ENCODE results near the gene CD80.

Gene CD80

GRCh38 chr3:119547227-119547626 is 12.2 kb downstream of the CD80 start:
- no peak for DNase-seq (ENCODE audit: low read depth)

DNA sequence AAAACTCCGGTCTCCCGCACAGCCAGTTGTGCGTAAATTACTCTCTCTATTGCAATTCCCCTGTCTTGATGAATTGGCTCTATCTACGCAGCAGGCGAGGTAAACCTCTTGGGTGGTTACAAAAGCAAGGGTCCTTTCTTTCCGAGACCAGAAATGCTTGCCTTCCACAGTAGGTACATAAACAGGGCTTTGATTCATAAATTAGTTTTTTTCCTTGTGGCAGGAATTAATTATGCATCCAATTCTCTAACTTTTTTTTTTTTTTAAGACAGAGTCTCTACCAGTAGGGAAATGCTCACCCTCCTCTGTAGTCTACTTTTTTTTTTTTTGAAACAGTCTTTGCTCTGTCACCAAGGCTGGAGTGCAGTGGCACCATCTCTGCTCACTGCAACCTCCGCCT is 16.3 kb downstream of the CD80 start:
- DNase-seq (ENCODE audit: low read depth): no peak

- no peak for DNase-seq (ENCODE audit: low read depth)
Measured at GRCh38 chr3:119542168-119542767, 17.1 kb downstream of the CD80 start.

GRCh38 chr3:119541547-119541946 is 17.9 kb downstream of the CD80 start:
- no peak for DNase-seq (ENCODE audit: low read depth)

GRCh38 chr3:119538772-119539171 is 20.6 kb downstream of the CD80 start:
- DNase-seq (ENCODE audit: low read depth): no peak

DNA sequence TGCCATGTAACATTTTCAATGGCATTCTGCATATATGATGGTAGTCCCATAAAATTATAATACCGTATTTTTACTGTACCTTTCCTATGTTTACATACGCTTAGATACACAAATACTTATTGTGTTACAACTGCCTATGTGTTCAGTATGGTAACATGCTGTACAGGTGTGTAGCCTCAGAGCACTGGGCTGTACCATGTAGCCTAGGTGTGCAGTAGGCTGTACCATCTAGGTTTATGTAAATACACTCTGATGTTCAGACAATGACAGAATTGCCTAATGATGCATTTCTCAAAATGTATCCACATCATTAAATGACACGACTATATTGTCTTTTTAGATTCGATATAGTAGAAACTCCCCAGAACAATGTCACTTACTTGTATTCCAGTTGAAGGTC is 22.7 kb downstream of the CD80 start:
- no peak for DNase-seq (ENCODE audit: low read depth)

DNA sequence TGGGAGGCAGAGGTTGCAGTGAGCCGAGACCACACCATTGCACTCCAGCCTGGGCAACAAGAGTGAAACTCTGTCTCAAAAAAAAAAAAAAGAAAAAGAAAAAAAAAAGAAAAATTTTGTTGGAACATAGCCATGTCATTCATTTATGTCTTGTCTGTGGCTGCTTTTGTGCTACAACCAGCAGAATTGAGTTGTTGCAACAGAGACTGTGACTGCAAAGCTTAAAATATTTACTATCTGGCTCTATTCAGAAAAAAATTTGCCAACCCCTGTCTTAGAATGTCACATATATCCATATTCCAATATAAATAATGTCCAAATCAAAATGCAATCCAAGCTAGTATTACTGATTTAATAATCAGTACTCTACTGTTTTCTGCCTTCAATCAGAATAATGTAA is 25.1 kb downstream of the CD80 start:
- no peak for DNase-seq (ENCODE audit: low read depth)

- DNase-seq (ENCODE audit: low read depth): no peak
Measured at GRCh38 chr3:119531151-119531550, 28.3 kb downstream of the CD80 start.

GRCh38 chr3:119530456-119530855 is 29.0 kb downstream of the CD80 start:
- no peak for DNase-seq (ENCODE audit: low read depth)

GRCh38 chr3:119529883-119530282 is 29.5 kb downstream of the CD80 start:
- DNase-seq (ENCODE audit: low read depth): no peak

DNA sequence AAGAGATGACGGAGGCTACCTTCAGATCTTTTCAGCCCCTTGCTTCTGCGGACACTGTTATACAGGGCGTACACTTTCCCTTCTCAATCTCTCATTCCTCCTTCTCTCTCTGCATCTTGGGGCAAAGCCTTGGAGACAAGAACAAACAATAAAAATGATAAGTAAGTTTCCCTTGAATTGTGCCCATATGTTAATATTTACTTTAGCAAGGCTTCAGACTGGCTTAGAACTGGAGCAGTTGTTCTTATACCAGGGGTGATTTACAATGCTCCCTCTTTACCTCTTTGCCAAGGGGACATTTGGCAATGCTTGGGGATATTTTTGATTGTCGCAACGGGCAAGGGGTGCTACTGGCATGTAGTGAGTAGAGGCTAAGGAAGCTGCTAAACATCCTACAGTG is 31.7 kb downstream of the CD80 start:
- DNase-seq (ENCODE audit: low read depth): no peak

- DNase-seq (ENCODE audit: low read depth): no peak
Measured at GRCh38 chr3:119524931-119525662, 34.3 kb downstream of the CD80 start.

DNA sequence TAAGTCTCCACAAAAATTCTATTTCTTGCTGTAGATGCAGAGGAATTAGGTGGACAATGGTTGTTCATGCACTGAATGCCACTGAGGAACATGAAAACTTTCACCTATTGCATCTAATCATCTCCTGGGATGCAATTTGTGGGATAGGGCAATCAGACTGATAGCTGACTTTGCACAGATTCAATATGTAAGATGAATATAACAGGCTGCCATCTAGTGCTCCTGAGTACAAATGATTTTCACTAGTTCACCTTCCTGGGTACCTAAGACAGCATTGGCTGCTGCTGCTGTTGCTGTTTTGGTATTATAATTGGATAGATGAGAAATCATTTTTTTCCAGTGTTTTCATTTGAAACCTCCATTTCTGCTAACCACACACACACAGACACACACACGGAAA is 41.4 kb downstream of the CD80 start:
- DNase-seq (ENCODE audit: low read depth): no peak

DNA sequence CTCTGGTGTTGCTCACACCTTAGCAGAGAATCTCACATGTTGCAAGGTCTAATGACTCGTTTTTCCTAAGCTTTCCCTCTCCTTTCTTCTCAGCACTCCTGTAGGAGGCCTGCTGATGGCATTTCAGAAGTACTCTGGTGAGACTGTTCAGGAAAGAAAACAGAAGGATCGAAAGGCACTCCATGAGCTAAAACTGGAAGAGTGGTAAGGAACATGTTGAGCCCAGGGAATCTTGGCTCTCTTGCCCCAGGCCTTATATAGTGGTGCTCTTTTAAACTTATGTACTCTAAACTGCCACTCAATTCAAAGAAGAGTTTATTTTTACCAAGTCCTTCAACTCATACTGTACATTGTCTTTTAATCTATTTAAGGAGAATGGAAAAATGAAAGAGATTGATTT is 42.3 kb downstream of the CD80 start:
- no peak for DNase-seq (ENCODE audit: low read depth)

- DNase-seq (ENCODE audit: low read depth): no peak
Measured at GRCh38 chr3:119514637-119515036, 44.8 kb downstream of the CD80 start.

DNA sequence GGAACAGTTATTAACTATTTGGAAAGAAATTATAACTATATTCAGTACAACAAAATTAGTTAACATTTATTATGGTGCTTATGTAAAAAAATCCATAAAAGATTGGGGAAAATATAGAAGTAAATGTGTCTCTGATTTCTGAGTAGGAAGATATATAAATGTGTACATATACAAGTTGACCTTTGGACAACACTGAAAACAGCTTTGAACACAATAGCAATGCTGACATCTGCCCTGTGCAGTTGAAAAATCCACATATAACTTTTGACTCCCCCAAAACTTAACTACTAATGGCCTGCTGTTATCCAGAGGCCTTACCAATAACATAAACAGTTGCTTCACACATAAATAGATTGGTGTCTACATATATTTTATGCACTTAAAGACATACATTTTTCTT is 48.7 kb downstream of the CD80 start:
- no peak for DNase-seq (ENCODE audit: low read depth)

- DNase-seq (ENCODE audit: low read depth): no peak
Measured at GRCh38 chr3:119508172-119508845, 51.1 kb downstream of the CD80 start.

- DNase-seq (ENCODE audit: low read depth): no peak
Measured at GRCh38 chr3:119507404-119507803, 52.0 kb downstream of the CD80 start.

GRCh38 chr3:119506631-119507030 is 52.8 kb downstream of the CD80 start:
- no peak for DNase-seq (ENCODE audit: low read depth)

DNA sequence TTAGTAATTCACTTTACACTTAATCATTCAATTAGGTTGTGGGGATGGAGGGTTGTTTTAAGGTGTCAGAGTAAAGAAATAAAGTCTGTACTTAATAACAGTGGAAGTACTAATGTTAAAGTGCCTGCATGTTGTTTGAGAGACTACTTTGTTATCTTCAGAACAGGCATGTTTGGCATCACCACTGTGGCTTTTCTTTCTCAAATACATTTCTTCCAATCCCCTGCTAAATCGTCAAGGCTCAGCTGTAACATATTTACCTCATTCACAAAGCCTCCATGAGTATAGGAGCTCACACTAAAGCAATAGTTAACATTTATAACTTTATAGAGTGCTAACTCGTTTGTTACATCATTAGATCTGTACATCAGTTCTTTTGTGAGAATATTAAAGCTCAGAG is 58.5 kb downstream of the CD80 start:
- DNase-seq (ENCODE audit: low read depth): no peak

GRCh38 chr3:119500265-119500664 is 59.1 kb downstream of the CD80 start:
- no peak for DNase-seq (ENCODE audit: low read depth)

DNA sequence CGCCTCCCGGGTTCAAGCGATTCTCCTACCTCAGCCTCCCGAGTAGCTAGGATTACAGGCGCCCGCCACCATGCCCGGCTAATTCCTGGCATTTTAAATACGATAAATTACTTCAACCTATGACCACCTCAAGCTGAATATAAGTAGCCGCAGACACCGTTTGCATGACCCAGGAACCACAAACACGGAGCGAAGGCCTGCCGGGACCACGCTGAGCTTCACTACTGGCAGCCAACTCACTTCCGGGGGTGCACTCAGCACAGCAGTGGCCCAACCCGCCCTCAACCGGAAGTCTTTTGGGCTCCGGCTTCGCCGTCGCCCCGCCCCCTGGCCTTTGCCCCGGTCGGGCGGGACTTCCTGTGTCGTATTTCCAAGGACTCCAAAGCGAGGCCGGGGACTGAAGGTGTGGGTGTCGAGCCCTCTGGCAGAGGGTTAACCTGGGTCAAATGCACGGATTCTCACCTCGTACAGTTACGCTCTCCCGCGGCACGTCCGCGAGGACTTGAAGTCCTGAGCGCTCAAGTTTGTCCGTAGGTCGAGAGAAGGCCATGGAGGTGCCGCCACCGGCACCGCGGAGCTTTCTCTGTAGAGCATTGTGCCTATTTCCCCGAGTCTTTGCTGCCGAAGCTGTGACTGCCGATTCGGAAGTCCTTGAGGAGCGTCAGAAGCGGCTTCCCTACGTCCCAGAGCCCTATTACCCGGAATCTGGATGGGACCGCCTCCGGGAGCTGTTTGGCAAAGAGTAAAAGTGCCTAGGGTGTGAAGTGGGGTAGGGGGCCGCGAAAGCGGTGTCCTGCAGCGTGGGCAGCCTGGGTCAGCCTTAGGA is 61.0 kb downstream of the CD80 start, which contains the start of gene TIMMDC1:
Gene TIMMDC1, plus strand, starts transcription at position 362 of the 826 bp plus-strand sequence. Its CDS starts 187 bp downstream, at position 549.
- DNase-seq (ENCODE audit: low read depth): peak; percentile 95

DNA sequence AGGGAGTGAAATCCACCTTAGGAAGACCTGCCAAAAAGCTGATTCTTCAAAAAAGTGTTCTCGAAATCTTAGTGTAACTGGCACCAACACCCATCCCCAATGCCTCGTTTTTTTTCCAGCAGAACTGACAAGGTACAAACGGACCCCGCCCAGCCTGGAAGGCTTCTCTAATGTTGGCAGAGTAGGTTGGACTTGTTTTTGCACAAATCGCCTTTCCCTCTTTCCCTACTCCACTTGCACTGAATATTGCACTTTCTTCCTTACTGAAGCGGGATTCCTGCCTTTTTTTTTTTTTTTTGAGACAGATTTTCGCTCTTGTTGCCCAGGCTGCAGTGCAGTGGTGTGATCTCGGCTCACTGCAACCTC is 61.6 kb downstream of the CD80 start:
- DNase-seq (ENCODE audit: low read depth): no peak
